Measurements from ENCODE around the gene PSME3IP1. TPM values are rescaled to one million over a fixed set of nuclear protein-coding genes. Genes with fewer than 3 reads are reported as not detected.

The PSME3IP1 gene
- total RNA-seq, 1 experiment from 2014 or later = 103 TPM

GRCh38 chr16:57113664-57114063, 72.2 kb downstream of the PSME3IP1 start:
- Histone ChIP-seq H4K91ac (ENCODE audit: insufficient read length, low read depth, low read length) (no peak overlapping the region), H3K4me1 (ENCODE audit: insufficient read depth, low read length) (peaks cover 6% of the 10 kb centered on the region), H3K9ac (ENCODE audit: extremely low read depth, insufficient read length, low read length) (no peak overlapping the region), H3K27me3 (ENCODE audit: insufficient read depth, low read length) (no peaks in the 10 kb centered on the region), H4K8ac (replicated peaks; ENCODE audit: insufficient read length, low read depth, low read length) (no peak overlapping the region), H3K79me1 (ENCODE audit: insufficient read depth, low read depth, low read length, poor library complexity, severe bottlenecking) (no peaks in the 10 kb centered on the region), H3K4ac (ENCODE audit: low read depth, low read length) (no peak overlapping the region), H3T11ph (ENCODE audit: low read length) (no peak overlapping the region), H2AK5ac (ENCODE audit: insufficient read length, low read length) (no peak overlapping the region), H3K23me2 (ENCODE audit: insufficient read length, low read depth, low read length, poor library complexity, severe bottlenecking) (no peaks in the 10 kb centered on the region), H3K23ac (ENCODE audit: insufficient read length, low read depth, low read length) (no peak overlapping the region), H3K79me2 (ENCODE audit: insufficient read depth, low read length) (no peaks in the 10 kb centered on the region), H4K5ac (ENCODE audit: insufficient read length, low read depth, low read length) (no peak overlapping the region), H2BK12ac (ENCODE audit: insufficient read length, low read depth, low read length) (no peak overlapping the region), H3K27ac (ENCODE audit: insufficient read length, low read depth, low read length) (no peak overlapping the region), H3K9me3 (ENCODE audit: control insufficient read depth, low read depth, low read length) (no peaks in the 10 kb centered on the region), H3K18ac (ENCODE audit: insufficient read length, low read depth, low read length) (no peak overlapping the region), H3K14ac (ENCODE audit: insufficient read depth, low read length) (no peak overlapping the region), H2BK15ac (ENCODE audit: low read depth, low read length) (no peak overlapping the region), H3K4me2 (ENCODE audit: insufficient read depth, insufficient read length, low read length) (no peak overlapping the region), H3K56ac (ENCODE audit: insufficient read length, low read depth, low read length) (no peak overlapping the region), H2AFZ (ENCODE audit: low read length) (no peak overlapping the region), H4K20me1 (ENCODE audit: control insufficient read depth, insufficient read depth, insufficient read length) (no peaks in the 10 kb centered on the region), H2BK5ac (ENCODE audit: insufficient read length, low read length) (no peak overlapping the region), H2BK20ac (ENCODE audit: low read depth, low read length, poor library complexity, severe bottlenecking) (no peak overlapping the region), H2BK120ac (ENCODE audit: low read depth, low read length, poor library complexity, severe bottlenecking) (no peak overlapping the region)
- DNase-seq = no peak
- Mint-ChIP-seq H3K4me3 (no peak overlapping the region), H3K9me3 (no peaks in the 10 kb centered on the region), H3K4me1 (peaks cover 11 to 21% of the 10 kb centered on the region in 2 experiments), H3K27me3 (ENCODE audit: low read depth) (peaks cover 1% of the 10 kb centered on the region; the same call in 1 of the 2 replicates), H3K27ac (no peak overlapping the region), H3K36me3 (ENCODE audit: insufficient read depth in 1 of 3, low read depth in 3 of 3) (peaks cover 0 to 4% (median 0%) of the 10 kb centered on the region in 3 experiments; a peak in 3 of 7 replicates)
- TF ChIP-seq CTCF (conservative IDR thresholded peaks at IDR 0.05) = no peak
- no CpG with 5 or more reads among the region's 5 CpGs for WGBS (ENCODE audit: extremely low coverage, insufficient read length, low lambda C conversion rate)

All from H9 (cell line).